ENCODE data around the gene IPO7.

- TF ChIP-seq POLR2AphosphoS5 (IDR thresholded peaks at IDR 0.05) (no peak), POLR2A (IDR thresholded peaks at IDR 0.05) (no peak)
Measured at GRCh38 chr11:9438611-9439010, 54.2 kb downstream of the IPO7 start.

Data from suprapubic skin (tissue), 4 donors.